HepG2 (cell line): ENCODE measurements around the gene NDE1. TPM values are rescaled to one million over a fixed set of nuclear protein-coding genes. Genes with fewer than 3 reads are reported as not detected.

Source experiments
- AKAP8 ChIP-seq: sonication (generic); formaldehyde crosslinking; IDR thresholded peaks from 2 replicates; pipeline ENCODE4 v1.5.1; 2020; ENCODE audit warnings: mild to moderate bottlenecking, missing genetic modification reagents
- ATF7 ChIP-seq, 2 experiments: fragments of 450-650 bp in 1 of 2; sonication (generic) in 1 of 2; formaldehyde crosslinking in 1 of 2; IDR thresholded peaks; 2 replicates each; pipeline versions ENCODE4 v1.4.0 to v1.6.1; 2016 to 2020; ENCODE audit warnings: antibody characterized with exemption in 1 of 2, mild to moderate bottlenecking in 1 of 2, missing genetic modification reagents in 1 of 2
- HES4 ChIP-seq: sonication (generic); formaldehyde crosslinking; IDR thresholded peaks from 2 replicates; pipeline ENCODE4 v1.9.0; 2021; ENCODE audit warnings: mild to moderate bottlenecking, missing genetic modification reagents, borderline replicate concordance
- HMG20A ChIP-seq: IDR thresholded peaks from 2 replicates; pipeline ENCODE4 v1.6.1; 2016; ENCODE audit warnings: borderline replicate concordance
- JUNB ChIP-seq: sonication (generic); formaldehyde crosslinking; IDR thresholded peaks from 2 replicates; pipeline ENCODE4 v1.8.0; 2022; ENCODE audit warnings: missing genetic modification reagents, mild to moderate bottlenecking, borderline replicate concordance
- MXD1 ChIP-seq: sonication (generic); formaldehyde crosslinking; IDR thresholded peaks from 2 replicates; pipeline ENCODE4 v1.4.0; 2020; ENCODE audit warnings: mild to moderate bottlenecking, missing genetic modification reagents
- MYPOP ChIP-seq: sonication (generic); formaldehyde crosslinking; IDR thresholded peaks from 2 replicates; pipeline ENCODE4 v1.8.1; 2023; ENCODE audit warnings: mild to moderate bottlenecking, moderate library complexity, missing genetic modification reagents
- NCOA2 ChIP-seq: sonication (generic); formaldehyde crosslinking; IDR thresholded peaks from 2 replicates; pipeline ENCODE4 v1.8.0; 2022; ENCODE audit warnings: inconsistent platforms
- NFRKB ChIP-seq: fragments of 450-650 bp; IDR thresholded peaks from 2 replicates; pipeline ENCODE4 v1.6.1; 2017
- NKX3-1 ChIP-seq: sonication (generic); formaldehyde crosslinking; IDR thresholded peaks from 2 replicates; pipeline ENCODE4 v1.5.0; 2020; ENCODE audit warnings: missing genetic modification reagents
- RBFOX2 ChIP-seq: fragments of 200-400 bp; formaldehyde crosslinking; IDR thresholded peaks from 2 replicates; pipeline ENCODE4 v1.6.1; 2017; ENCODE audit warnings: low read depth, mild to moderate bottlenecking, low read length
- RFX3 ChIP-seq: IDR thresholded peaks from 2 replicates; pipeline ENCODE4 v1.6.1; 2016; ENCODE audit warnings: missing biosample characterization, missing genetic modification reagents
- RFXAP ChIP-seq: sonication (generic); formaldehyde crosslinking; IDR thresholded peaks from 2 replicates; pipeline ENCODE4 v1.4.0; 2020; ENCODE audit warnings: missing genetic modification reagents, borderline replicate concordance
- SP140L ChIP-seq: sonication (generic); formaldehyde crosslinking; IDR thresholded peaks from 2 replicates; pipeline ENCODE4 v1.4.0; 2020; ENCODE audit warnings: missing genetic modification reagents, borderline replicate concordance
- SPEN ChIP-seq: sonication (generic); formaldehyde crosslinking; IDR thresholded peaks from 2 replicates; pipeline ENCODE4 v1.5.1; 2020; ENCODE audit warnings: low read depth, mild to moderate bottlenecking, missing genetic modification reagents
- SRF ChIP-seq: IDR thresholded peaks from 2 replicates; pipeline ENCODE4 v1.6.1; 2011; ENCODE audit warnings: mild to moderate bottlenecking, low read depth, low read length, moderate library complexity
- YEATS2 ChIP-seq: sonication (generic); formaldehyde crosslinking; IDR thresholded peaks from 2 replicates; pipeline ENCODE4 v1.4.0; 2020; ENCODE audit warnings: missing genetic modification reagents, borderline replicate concordance
- ZC3H4 ChIP-seq: sonication (generic); formaldehyde crosslinking; IDR thresholded peaks from 2 replicates; pipeline ENCODE4 v1.4.0; 2020; ENCODE audit warnings: missing genetic modification reagents, borderline replicate concordance
- ZNF597 ChIP-seq: sonication (generic); formaldehyde crosslinking; IDR thresholded peaks from 2 replicates; pipeline ENCODE4 v1.5.0; 2020; ENCODE audit warnings: missing genetic modification reagents
- ZNF704 ChIP-seq: sonication (generic); formaldehyde crosslinking; IDR thresholded peaks from 2 replicates; pipeline ENCODE4 v1.8.1; 2023; ENCODE audit warnings: mild to moderate bottlenecking, inconsistent platforms, moderate library complexity, missing genetic modification reagents, borderline replicate concordance
- ZSCAN30 ChIP-seq: sonication (generic); formaldehyde crosslinking; IDR thresholded peaks from 2 replicates; pipeline ENCODE4 v1.5.0; 2020; ENCODE audit warnings: mild to moderate bottlenecking, missing genetic modification reagents
- polyA plus RNA-seq, 8 experiments: library from polyadenylated mRNA; depleted of rRNA in 3 of 8; stranded (reverse) in 7 of 8; unstranded in 1 of 8; fragments of >200 nt; fragmentation: Illumina TruSeq in 4 of 8; extraction: Trizol in 4 of 8; gene quantifications; 2 replicates each; pipeline versions ENCODE4 v1.2.1 to v1.2.3, GENCODE V29; 2011 to 2016; ENCODE audit warnings: low read depth in 4 of 8, missing spikeins in 1 of 8, mixed read lengths in 1 of 8; ENCODE audit not compliant: insufficient read depth in 1 of 8
- total RNA-seq, 5 experiments: library from RNA; depleted of rRNA; stranded (reverse); fragments of >200 nt; fragmentation: Illumina TruSeq; extraction: Trizol; gene quantifications; 2 replicates each; pipeline ENCODE4 v1.2.3, GENCODE V29; 2016; ENCODE audit warnings: low read depth in 1 of 5
- TF ChIP-seq, protein P1 (sequence below): sonication (generic); formaldehyde crosslinking; IDR thresholded peaks from 2 replicates; pipeline ENCODE4 v1.5.0; 2020; ENCODE audit warnings: mild to moderate bottlenecking, missing genetic modification reagents, moderate library complexity
- TF ChIP-seq, protein P2 (sequence below): IDR thresholded peaks from 2 replicates; pipeline ENCODE4 v1.6.1; 2016; ENCODE audit warnings: control low read depth

Gene NDE1
- total and polyA plus RNA-seq, 2 of the 13 experiments (the other 11 are each of a cell fraction or from before 2014, with no cell fraction given), result 40.9 to 72.5 TPM

GRCh38 chr16:15672514-15673167, 22.6 kb downstream of the NDE1 start (continued):
- TF ChIP-seq NFRKB (no peak), SPEN (CRISPR knock-in tag) (peak; percentile 91), ZNF597 (CRISPR knock-in tag) (0 out of 2 replicates have a peak, but pooled peaks have one; percentile 18), HES4 (CRISPR knock-in tag) (no peak; the same call in 1 of the 2 replicates), JUNB (no peak), HMG20A (peak; percentile 99), SRF (0 out of 2 replicates have a peak, but pooled peaks have one; percentile 16), ZC3H4 (CRISPR knock-in tag) (0 out of 2 replicates have a peak, but pooled peaks have one; percentile 30), YEATS2 (CRISPR knock-in tag) (peak; percentile 94; the same call in 1 of the 2 replicates), AKAP8 (CRISPR knock-in tag) (peak; percentile 50; the same call in 1 of the 2 replicates), ATF7 (IDR thresholded peaks at IDR 0.05) (peak; percentile 96), ATF7 (CRISPR knock-in tag; IDR thresholded peaks at IDR 0.05) (peak; percentile 100), RFX3 (CRISPR knock-in tag) (peak; percentile 57), NKX3-1 (peak; percentile 95), SP140L (CRISPR knock-in tag) (peak; percentile 90; the same call in 1 of the 2 replicates), NCOA2 (CRISPR knock-in tag) (peak; percentile 97), ZNF704 (no peak), RFXAP (CRISPR knock-in tag) (peak; percentile 92), RBFOX2 (no peak), ZSCAN30 (CRISPR knock-in tag) (no peak), MYPOP (CRISPR knock-in tag) (peak; percentile 91; the same call in 1 of the 2 replicates), MXD1 (CRISPR knock-in tag) (no peak)
- TF ChIP-seq, protein P1, sequence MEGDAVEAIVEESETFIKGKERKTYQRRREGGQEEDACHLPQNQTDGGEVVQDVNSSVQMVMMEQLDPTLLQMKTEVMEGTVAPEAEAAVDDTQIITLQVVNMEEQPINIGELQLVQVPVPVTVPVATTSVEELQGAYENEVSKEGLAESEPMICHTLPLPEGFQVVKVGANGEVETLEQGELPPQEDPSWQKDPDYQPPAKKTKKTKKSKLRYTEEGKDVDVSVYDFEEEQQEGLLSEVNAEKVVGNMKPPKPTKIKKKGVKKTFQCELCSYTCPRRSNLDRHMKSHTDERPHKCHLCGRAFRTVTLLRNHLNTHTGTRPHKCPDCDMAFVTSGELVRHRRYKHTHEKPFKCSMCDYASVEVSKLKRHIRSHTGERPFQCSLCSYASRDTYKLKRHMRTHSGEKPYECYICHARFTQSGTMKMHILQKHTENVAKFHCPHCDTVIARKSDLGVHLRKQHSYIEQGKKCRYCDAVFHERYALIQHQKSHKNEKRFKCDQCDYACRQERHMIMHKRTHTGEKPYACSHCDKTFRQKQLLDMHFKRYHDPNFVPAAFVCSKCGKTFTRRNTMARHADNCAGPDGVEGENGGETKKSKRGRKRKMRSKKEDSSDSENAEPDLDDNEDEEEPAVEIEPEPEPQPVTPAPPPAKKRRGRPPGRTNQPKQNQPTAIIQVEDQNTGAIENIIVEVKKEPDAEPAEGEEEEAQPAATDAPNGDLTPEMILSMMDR (CRISPR knock-in tag), result peak; percentile 44; the same call in 1 of the 2 replicates
- TF ChIP-seq, protein P2, sequence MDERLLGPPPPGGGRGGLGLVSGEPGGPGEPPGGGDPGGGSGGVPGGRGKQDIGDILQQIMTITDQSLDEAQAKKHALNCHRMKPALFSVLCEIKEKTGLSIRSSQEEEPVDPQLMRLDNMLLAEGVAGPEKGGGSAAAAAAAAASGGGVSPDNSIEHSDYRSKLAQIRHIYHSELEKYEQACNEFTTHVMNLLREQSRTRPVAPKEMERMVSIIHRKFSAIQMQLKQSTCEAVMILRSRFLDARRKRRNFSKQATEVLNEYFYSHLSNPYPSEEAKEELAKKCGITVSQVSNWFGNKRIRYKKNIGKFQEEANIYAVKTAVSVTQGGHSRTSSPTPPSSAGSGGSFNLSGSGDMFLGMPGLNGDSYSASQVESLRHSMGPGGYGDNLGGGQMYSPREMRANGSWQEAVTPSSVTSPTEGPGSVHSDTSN (CRISPR knock-in tag), result peak; percentile 60; the same call in 1 of the 2 replicates
